ENCODE measurements around the gene ATP1A1.

Gene ATP1A1

GRCh38 chr1:116392717-116393404, 19.8 kb downstream of the ATP1A1 start:
- DNase-seq, result no peak

GRCh38 chr1:116393792-116394191, 20.7 kb downstream of the ATP1A1 start:
- no peak for DNase-seq

- no peak for DNase-seq
Observed at GRCh38 chr1:116394270-116394669, 21.2 kb downstream of the ATP1A1 start.

GRCh38 chr1:116396769-116397168, 23.7 kb downstream of the ATP1A1 start:
- no peak for DNase-seq

- DNase-seq, result no peak
Observed at GRCh38 chr1:116397728-116398127, 24.7 kb downstream of the ATP1A1 start.

- DNase-seq, result no peak
Observed at GRCh38 chr1:116400780-116401179, 27.7 kb downstream of the ATP1A1 start.

- no peak for DNase-seq
Observed at GRCh38 chr1:116401646-116402176, 28.7 kb downstream of the ATP1A1 start.

GRCh38 chr1:116402333-116402732, 29.3 kb downstream of the ATP1A1 start:
- DNase-seq, result no peak

- DNase-seq, result no peak
Observed at GRCh38 chr1:116403496-116404136, 30.6 kb downstream of the ATP1A1 start.

GRCh38 chr1:116404699-116405098, 31.7 kb downstream of the ATP1A1 start:
- no peak for DNase-seq

GRCh38 chr1:116405241-116406135, 32.4 kb downstream of the ATP1A1 start:
- no peak for DNase-seq

GRCh38 chr1:116407033-116407432, 34.0 kb downstream of the ATP1A1 start:
- DNase-seq, result no peak

GRCh38 chr1:116408193-116408592, 35.1 kb downstream of the ATP1A1 start:
- no peak for DNase-seq

GRCh38 chr1:116408803-116409720, 36.0 kb downstream of the ATP1A1 start:
- no peak for DNase-seq

- no peak for DNase-seq
Observed at GRCh38 chr1:116409751-116410191, 36.7 kb downstream of the ATP1A1 start.

- no peak for DNase-seq
Observed at GRCh38 chr1:116411784-116412479, 38.9 kb downstream of the ATP1A1 start.

- DNase-seq, result no peak
Observed at GRCh38 chr1:116412480-116412798, 39.4 kb downstream of the ATP1A1 start.

- no peak for DNase-seq
Observed at GRCh38 chr1:116412898-116413297, 39.9 kb downstream of the ATP1A1 start.

- no peak for DNase-seq
Observed at GRCh38 chr1:116413414-116413813, 40.4 kb downstream of the ATP1A1 start.

- DNase-seq, result no peak
Observed at GRCh38 chr1:116414364-116414763, 41.3 kb downstream of the ATP1A1 start.

GRCh38 chr1:116415200-116415698, 42.2 kb downstream of the ATP1A1 start:
- no peak for DNase-seq

Measured in central memory CD4-positive, alpha-beta T cell (primary cell).